ENCODE data around the gene UGT1A9. TPM values are rescaled to one million over a fixed set of nuclear protein-coding genes. Genes with fewer than 3 reads are reported as not detected.
"Not testable (repeated sequence)": the region's sequence is repeated elsewhere in the genome, so short reads cannot be mapped to it uniquely, and the experiment has no call there.

Gene UGT1A9
- total RNA-seq (not detected), polyA plus RNA-seq (not detected)

- no peak within 1 kb of the TSS for H3K4me3 Mint-ChIP-seq
- peaks cover 9 to 37% of the 10 kb centered on the region in 2 donors for H3K27me3 Mint-ChIP-seq
Measured at GRCh38 chr2:233671290-233672161, at the start of gene UGT1A9. TSS of gene UGT1A9 (plus strand) at chr2:233671898. CDS start at chr2:233671935, 37 bp downstream.

DNA sequence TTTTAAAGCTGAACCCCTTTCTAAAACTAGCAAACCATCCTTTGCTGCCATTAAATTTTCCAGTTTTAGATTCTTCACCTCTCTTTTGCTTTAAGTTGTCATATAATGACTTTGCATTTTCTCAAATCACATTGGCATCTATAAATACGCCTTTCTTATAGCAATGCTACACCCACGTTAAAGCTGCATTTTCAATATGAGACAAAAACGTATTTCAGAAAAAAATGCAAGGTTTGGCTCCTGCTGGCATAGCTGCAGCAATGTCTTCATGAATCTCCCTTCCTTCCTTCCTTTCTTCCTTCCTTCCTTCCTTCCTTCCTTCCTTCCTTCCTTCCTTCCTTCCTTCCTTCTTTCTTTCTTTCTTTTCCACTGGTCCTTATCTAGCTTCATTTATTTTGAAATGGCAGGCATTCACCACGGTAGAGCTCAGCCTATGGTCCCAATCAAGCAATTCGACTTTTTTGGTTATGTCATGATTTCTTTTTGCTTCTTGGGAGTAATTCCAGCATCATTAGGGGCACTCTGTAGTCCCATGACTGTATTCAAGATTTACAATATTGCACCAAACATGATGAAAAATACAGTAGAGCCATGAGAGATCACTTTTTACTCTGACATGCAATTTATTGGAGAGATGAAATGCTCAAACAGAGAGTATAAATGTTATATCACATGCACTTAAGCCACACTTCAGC, 44.2 kb upstream of the UGT1A9 start:
- no peak overlapping the region for H3K27ac Mint-ChIP-seq
- H3K36me3 ChIP-seq (ENCODE audit: insufficient read depth, low read length): no peaks in the 10 kb centered on the region
- peaks cover 13 to 28% (median 20%) of the 10 kb centered on the region in 5 donors for H3K9me3 Mint-ChIP-seq
- no peaks in the 10 kb centered on the region for H3K4me1 ChIP-seq (ENCODE audit: insufficient read depth, low read length)
- H3K4me1 Mint-ChIP-seq: no peaks in the 10 kb centered on the region
- ChIA-PET CTCF (no interaction called here), POLR2A (no interaction called here)
- peaks cover 17 to 49% of the 10 kb centered on the region in 2 donors for H3K27me3 Mint-ChIP-seq
- no peak overlapping the region for H3K4me3 Mint-ChIP-seq
- H3K36me3 Mint-ChIP-seq: peaks cover 0 to 9% (median 0%) of the 10 kb centered on the region in 3 donors
- no peak overlapping the region for H3K4me3 ChIP-seq (ENCODE audit: low read length)
- peaks cover 3% of the 10 kb centered on the region for H3K27me3 ChIP-seq (ENCODE audit: insufficient read depth, low read length, poor library complexity, severe bottlenecking)
- no peak for DNase-seq
- no peaks in the 10 kb centered on the region for H3K9me3 ChIP-seq (ENCODE audit: low read length)
- H3K27ac ChIP-seq (ENCODE audit: low read depth, low read length): no peak overlapping the region

More at GRCh38 chr2:233671290-233672161, at the start of gene UGT1A9:
- peaks cover under 1% of the 10 kb centered on the region for H3K27me3 ChIP-seq (ENCODE audit: insufficient read depth, low read length, poor library complexity, severe bottlenecking)
- DNase-seq: no peak
- no peaks in the 10 kb centered on the region for H3K36me3 ChIP-seq (ENCODE audit: insufficient read depth, low read length)
- no peaks in the 10 kb centered on the region for H3K4me1 ChIP-seq (ENCODE audit: insufficient read depth, low read length)
- CTCF ChIA-PET: no interaction called here
- Mint-ChIP-seq H3K9me3 (peaks cover 0 to 10% (median 2%) of the 10 kb centered on the region in 5 donors), H3K36me3 (no peaks in the 10 kb centered on the region), H3K27ac (no peak within 1 kb of the TSS), H3K4me1 (no peaks in the 10 kb centered on the region)
- H3K9me3 ChIP-seq (ENCODE audit: low read length): no peaks in the 10 kb centered on the region
- H3K4me3 ChIP-seq (ENCODE audit: low read length): no peak within 1 kb of the TSS
- POLR2A ChIA-PET: interaction anchor here (0.8 kb wide), 1 partner anchor 638 kb away, joined by 3 read pairs; no protein-coding TSS in a partner anchor
- H3K27ac ChIP-seq (ENCODE audit: low read depth, low read length): no peak within 1 kb of the TSS

DNA sequence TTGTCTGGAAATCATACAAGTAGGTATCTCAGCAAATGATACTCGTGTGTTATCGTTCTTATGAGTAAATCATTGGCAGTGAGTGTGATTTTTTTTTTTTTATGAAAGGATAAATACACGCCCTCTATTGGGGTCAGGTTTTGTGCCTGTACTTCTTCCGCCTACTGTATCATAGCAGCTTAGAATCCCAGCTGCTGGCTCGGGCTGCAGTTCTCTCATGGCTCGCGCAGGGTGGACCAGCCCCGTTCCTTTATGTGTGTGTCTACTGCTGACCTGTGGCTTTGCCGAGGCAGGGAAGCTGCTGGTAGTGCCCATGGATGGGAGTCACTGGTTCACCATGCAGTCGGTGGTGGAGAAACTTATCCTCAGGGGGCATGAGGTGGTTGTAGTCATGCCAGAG, 35.4 kb upstream of the UGT1A9 start, which contains the start of gene UGT1A10:
UGT1A10 (plus strand) TSS at position 143 of the 400 bp plus-strand sequence; CDS start at position 218, 75 bp downstream.
- H3K27ac Mint-ChIP-seq; H3K27me3 ChIP-seq (ENCODE audit: insufficient read depth, low read length, poor library complexity, severe bottlenecking); CTCF ChIA-PET; H3K27ac ChIP-seq (ENCODE audit: low read depth, low read length); H3K36me3 ChIP-seq (ENCODE audit: insufficient read depth, low read length); POLR2A ChIA-PET; H3K36me3 Mint-ChIP-seq; H3K9me3 ChIP-seq (ENCODE audit: low read length); DNase-seq; H3K9me3 Mint-ChIP-seq; H3K4me3 ChIP-seq (ENCODE audit: low read length); H3K4me1 ChIP-seq (ENCODE audit: insufficient read depth, low read length); H3K4me3 Mint-ChIP-seq: not testable (repeated sequence)
- peaks cover 28 to 58% of the 10 kb centered on the region in 2 donors for H3K27me3 Mint-ChIP-seq
- H3K4me1 Mint-ChIP-seq: peaks cover 0 to 12% (median 2%) of the 10 kb centered on the region in 3 donors

DNA sequence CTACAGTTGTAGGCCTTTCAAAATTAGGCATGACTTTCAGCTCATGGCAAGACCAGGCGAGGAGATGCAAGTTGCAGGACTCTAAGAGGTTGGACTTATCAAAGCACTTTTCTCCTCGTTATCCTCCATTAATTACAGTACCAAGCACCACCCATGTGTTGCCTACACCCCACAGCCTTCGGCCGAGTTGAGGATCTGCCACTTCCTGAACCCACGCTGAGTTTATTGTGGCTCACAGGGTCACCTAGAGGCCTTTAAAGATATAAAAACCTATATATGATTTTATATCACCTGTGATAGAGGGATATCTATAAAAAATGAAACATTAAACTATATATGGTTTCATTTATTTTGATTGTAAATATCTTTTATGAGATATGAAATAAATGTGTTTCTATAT, 32.9 kb upstream of the UGT1A9 start:
- no peak overlapping the region for H3K4me3 Mint-ChIP-seq
- peaks cover 21 to 47% of the 10 kb centered on the region in 2 donors for H3K27me3 Mint-ChIP-seq
- no peaks in the 10 kb centered on the region for H3K27me3 ChIP-seq (ENCODE audit: insufficient read depth, low read length, poor library complexity, severe bottlenecking)
- CTCF ChIA-PET: no interaction called here
- no peaks in the 10 kb centered on the region for H3K36me3 ChIP-seq (ENCODE audit: insufficient read depth, low read length)
- H3K4me3 ChIP-seq (ENCODE audit: low read length): no peak overlapping the region
- H3K27ac Mint-ChIP-seq: no peak overlapping the region
- POLR2A ChIA-PET: no interaction called here
- no peak for DNase-seq
- peaks cover 0 to 12% (median 2%) of the 10 kb centered on the region in 3 donors for H3K4me1 Mint-ChIP-seq
- H3K27ac ChIP-seq (ENCODE audit: low read depth, low read length): no peak overlapping the region
- H3K9me3 ChIP-seq (ENCODE audit: low read length): no peaks in the 10 kb centered on the region
- H3K4me1 ChIP-seq (ENCODE audit: insufficient read depth, low read length): peaks cover 6% of the 10 kb centered on the region
- no peaks in the 10 kb centered on the region for H3K36me3 Mint-ChIP-seq
- peaks cover 0 to 9% (median 2%) of the 10 kb centered on the region in 5 donors for H3K9me3 Mint-ChIP-seq

- H3K4me3 Mint-ChIP-seq: no peak overlapping the region
- no peaks in the 10 kb centered on the region for H3K36me3 ChIP-seq (ENCODE audit: insufficient read depth, low read length)
- peaks cover 0 to 12% (median 2%) of the 10 kb centered on the region in 3 donors for H3K4me1 Mint-ChIP-seq
- H3K9me3 Mint-ChIP-seq: peaks cover 0 to 10% (median 2%) of the 10 kb centered on the region in 5 donors
- peaks cover 6% of the 10 kb centered on the region for H3K4me1 ChIP-seq (ENCODE audit: insufficient read depth, low read length)
- POLR2A ChIA-PET: no interaction called here
- DNase-seq: peak in 1 of 5 donors; percentile 6
- H3K4me3 ChIP-seq (ENCODE audit: low read length): no peak overlapping the region
- H3K27me3 ChIP-seq (ENCODE audit: insufficient read depth, low read length, poor library complexity, severe bottlenecking): no peaks in the 10 kb centered on the region
- peaks cover 0 to 4% (median 0%) of the 10 kb centered on the region in 3 donors for H3K36me3 Mint-ChIP-seq
- CTCF ChIA-PET: no interaction called here
- H3K27ac ChIP-seq (ENCODE audit: low read depth, low read length): no peak overlapping the region
- H3K9me3 ChIP-seq (ENCODE audit: low read length): no peaks in the 10 kb centered on the region
- no peak overlapping the region for H3K27ac Mint-ChIP-seq
- H3K27me3 Mint-ChIP-seq: peaks cover 19 to 42% of the 10 kb centered on the region in 2 donors
Measured at GRCh38 chr2:233639860-233640259, 31.8 kb upstream of the UGT1A9 start.

GRCh38 chr2:233643128-233643527, 28.6 kb upstream of the UGT1A9 start:
- no peak for DNase-seq
- ChIA-PET POLR2A (no interaction called here), CTCF (no interaction called here)
- Histone ChIP-seq H3K9me3 (ENCODE audit: low read length) (no peaks in the 10 kb centered on the region), H3K27ac (ENCODE audit: low read depth, low read length) (no peak overlapping the region), H3K36me3 (ENCODE audit: insufficient read depth, low read length) (no peaks in the 10 kb centered on the region), H3K4me3 (ENCODE audit: low read length) (no peak overlapping the region), H3K27me3 (ENCODE audit: insufficient read depth, low read length, poor library complexity, severe bottlenecking) (no peaks in the 10 kb centered on the region), H3K4me1 (ENCODE audit: insufficient read depth, low read length) (peaks cover 6% of the 10 kb centered on the region)
- Mint-ChIP-seq H3K4me1 (peaks cover 0 to 12% (median 2%) of the 10 kb centered on the region in 3 donors), H3K27ac (no peak overlapping the region), H3K9me3 (peaks cover 6 to 31% (median 21%) of the 10 kb centered on the region in 5 donors), H3K4me3 (no peak overlapping the region), H3K27me3 (peaks cover 10 to 38% of the 10 kb centered on the region in 2 donors), H3K36me3 (peaks cover 0 to 18% (median 3%) of the 10 kb centered on the region in 3 donors)

DNA sequence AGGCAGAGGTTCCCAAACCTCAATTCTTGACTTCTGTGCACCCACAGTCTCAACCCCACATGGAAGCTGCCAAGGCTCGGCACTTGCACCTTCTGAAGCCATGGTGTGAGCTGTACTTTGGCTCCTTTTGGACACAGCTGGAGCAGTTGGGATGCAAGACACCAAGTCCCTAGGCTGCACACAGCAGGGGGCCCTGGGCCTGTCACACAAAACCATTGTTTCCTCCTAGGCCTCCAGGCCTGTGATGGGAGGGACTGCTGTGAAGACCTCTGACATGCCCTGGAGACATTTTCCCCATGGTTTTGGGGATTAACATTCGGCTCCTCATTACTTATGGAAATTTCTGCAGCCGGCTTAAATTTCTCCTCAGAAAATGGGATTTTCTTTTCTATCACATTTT, 25.7 kb upstream of the UGT1A9 start:
- POLR2A ChIA-PET; H3K4me1 ChIP-seq (ENCODE audit: insufficient read depth, low read length); H3K36me3 ChIP-seq (ENCODE audit: insufficient read depth, low read length); H3K4me1 Mint-ChIP-seq; H3K27me3 ChIP-seq (ENCODE audit: insufficient read depth, low read length, poor library complexity, severe bottlenecking); H3K27ac Mint-ChIP-seq; H3K27ac ChIP-seq (ENCODE audit: low read depth, low read length); H3K4me3 Mint-ChIP-seq; H3K9me3 ChIP-seq (ENCODE audit: low read length); DNase-seq; CTCF ChIA-PET; H3K4me3 ChIP-seq (ENCODE audit: low read length): not testable (repeated sequence)
- peaks cover 0 to 18% (median 3%) of the 10 kb centered on the region in 3 donors for H3K36me3 Mint-ChIP-seq
- H3K27me3 Mint-ChIP-seq: peaks cover 12 to 52% of the 10 kb centered on the region in 2 donors
- H3K9me3 Mint-ChIP-seq: peaks cover 6 to 31% (median 21%) of the 10 kb centered on the region in 5 donors

DNA sequence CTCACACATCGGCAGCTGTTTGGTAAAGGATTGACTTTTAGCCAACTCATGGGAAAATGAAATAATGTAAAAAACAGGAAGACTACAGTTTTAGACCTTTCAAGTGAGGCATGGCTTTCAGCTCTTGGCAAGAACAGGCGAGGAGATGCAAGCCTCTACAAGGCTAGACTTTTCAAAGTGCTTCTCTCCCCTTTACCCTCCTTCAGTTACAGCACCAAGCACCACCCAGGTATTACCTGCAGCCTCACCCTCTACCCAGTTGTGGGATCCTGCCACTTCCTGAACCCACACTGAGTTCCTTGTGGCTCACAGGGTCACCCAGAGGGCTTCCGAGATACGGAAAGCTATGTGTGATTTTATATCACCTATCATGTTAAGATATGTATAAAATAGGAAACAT, 20.7 kb upstream of the UGT1A9 start:
- no peak overlapping the region for H3K4me3 ChIP-seq (ENCODE audit: low read length)
- H3K27ac ChIP-seq (ENCODE audit: low read depth, low read length): no peak overlapping the region
- DNase-seq: no peak
- H3K27me3 ChIP-seq (ENCODE audit: insufficient read depth, low read length, poor library complexity, severe bottlenecking): no peaks in the 10 kb centered on the region
- no peaks in the 10 kb centered on the region for H3K4me1 ChIP-seq (ENCODE audit: insufficient read depth, low read length)
- peaks cover 0 to 7% (median 3%) of the 10 kb centered on the region in 3 donors for H3K36me3 Mint-ChIP-seq
- peaks cover 0 to 11% (median 0%) of the 10 kb centered on the region in 3 donors for H3K4me1 Mint-ChIP-seq
- ChIA-PET CTCF (no interaction called here), POLR2A (no interaction called here)
- no peak overlapping the region for H3K27ac Mint-ChIP-seq
- no peaks in the 10 kb centered on the region for H3K36me3 ChIP-seq (ENCODE audit: insufficient read depth, low read length)
- peaks cover 15 to 57% of the 10 kb centered on the region in 2 donors for H3K27me3 Mint-ChIP-seq
- no peak overlapping the region for H3K4me3 Mint-ChIP-seq
- no peaks in the 10 kb centered on the region for H3K9me3 ChIP-seq (ENCODE audit: low read length)
- peaks cover 6 to 13% (median 10%) of the 10 kb centered on the region in 5 donors for H3K9me3 Mint-ChIP-seq

Measured in CD8-positive, alpha-beta memory T cell (primary cell).